SW 1271 (cell line): ENCODE data around the gene RHOA.

ENCODE experiments used
- DNase-seq, 2 experiments: peaks; one replicate each; lab custom pipeline; 2025; lab: John Stamatoyannopoulos, UW

Gene RHOA

GRCh38 chr3:49324768-49325167 is 87.0 kb downstream of the RHOA start:
- DNase-seq: no peak

DNA sequence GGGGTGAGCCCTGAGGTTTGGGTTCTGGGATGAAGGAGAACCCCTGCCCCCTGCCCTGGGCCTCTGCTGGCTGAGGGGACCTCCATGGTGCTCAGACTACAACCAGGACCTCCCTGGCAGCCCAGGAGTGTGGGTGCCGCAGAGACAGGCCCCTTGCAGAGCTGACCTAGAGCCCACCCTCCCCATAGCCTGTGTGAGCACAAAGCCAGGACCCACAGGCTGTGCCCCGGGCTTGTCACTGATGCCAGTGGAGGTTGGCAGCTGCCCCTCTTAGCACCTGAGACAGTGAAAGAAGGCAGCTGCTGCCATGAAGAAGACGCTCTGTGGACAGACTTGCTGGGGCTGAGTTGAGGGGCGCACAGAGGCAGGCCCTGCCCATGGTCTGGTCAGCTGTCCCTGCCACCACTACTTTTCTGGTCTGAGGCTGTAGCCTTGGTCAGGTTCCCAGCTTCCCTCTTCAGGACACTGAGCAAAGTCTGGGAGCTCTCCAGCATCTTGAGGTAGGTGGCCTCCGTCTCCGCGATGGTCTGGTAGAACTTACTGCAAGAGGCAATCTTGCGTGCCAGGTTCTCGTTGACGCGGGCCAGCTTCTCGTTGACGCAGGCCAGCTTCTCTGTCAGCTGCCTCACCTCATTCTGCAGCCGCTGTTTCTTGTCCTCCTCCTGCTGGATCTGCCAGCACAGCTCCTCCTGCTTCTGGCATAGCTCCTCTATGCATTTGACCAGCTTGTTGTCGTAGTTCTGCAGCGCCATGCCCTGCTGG is 94.9 kb downstream of the RHOA start:
- DNase-seq: no peak

DNA sequence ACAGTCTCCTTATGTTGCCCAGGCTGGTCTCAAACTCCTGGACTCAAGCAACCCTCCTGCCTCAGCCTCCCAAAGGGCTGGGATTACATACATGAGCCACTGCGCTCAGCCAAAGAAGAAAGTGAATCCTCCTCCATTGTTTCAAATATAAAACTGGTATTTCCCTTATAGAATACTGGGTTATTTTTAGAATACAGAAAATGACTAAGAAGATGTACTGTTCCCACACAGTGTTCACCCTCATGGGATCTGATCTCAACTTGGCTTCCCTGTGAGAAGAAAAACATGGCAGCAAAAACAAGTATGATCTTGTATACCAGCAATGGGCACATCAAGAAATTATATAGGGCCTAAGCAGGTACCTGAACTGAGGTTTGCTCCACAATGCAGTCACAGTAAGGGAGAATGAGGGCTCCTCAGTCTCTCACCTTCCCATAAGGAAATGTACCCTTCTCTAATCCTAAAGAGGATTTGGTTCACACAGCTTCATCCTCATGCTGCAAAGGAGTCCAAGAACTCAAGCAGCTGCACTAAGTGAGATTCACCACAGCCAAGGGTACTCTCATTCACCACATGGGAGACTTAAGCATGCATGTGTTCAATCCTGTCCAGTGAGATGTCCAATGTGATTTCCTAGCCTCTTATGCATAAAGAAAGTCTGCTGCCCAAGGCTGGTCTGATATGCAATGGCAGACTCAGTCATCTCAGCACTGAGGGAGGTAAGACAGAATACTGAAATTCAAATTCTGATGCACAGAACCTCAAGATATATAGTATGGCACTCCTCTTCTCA is 97.7 kb downstream of the RHOA start:
- DNase-seq: no peak

DNA sequence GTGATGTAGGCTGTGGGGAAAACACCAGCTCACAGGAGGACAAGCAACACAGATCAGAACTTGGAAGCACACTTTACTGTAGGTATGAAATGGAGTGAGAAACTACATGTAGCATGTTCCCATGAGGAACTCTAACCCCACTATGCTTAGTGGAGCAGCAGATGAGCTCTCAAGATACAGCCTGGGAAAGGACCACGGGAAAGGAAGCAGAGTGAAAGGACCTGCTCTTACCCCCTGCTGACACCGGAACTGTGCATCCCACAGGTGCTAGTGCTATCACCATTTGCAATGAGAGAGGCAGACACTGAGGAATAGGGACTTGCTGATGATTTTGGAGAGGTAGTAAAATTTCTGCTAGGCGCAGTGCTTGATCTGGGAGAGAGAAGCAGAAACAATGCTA is 100.5 kb downstream of the RHOA start:
- DNase-seq: no peak

DNA sequence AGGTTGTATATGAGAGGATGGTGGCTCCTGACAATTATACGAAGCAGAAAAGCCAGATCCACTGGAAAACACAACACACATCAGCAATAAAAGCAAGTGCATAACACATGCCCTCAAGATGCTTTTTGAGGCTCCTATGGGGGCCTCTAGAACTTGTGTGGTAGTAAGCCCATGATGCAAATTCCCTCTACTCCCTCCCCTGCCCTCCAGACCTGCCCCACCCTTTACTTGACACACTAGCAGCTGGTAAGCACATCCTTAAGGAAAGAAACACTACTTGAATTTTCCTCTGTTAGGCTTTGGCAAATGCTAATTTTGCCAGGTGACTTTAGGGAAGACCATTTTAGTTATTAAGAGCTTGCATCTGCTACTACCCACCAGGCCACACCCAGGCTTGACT is 101.1 kb downstream of the RHOA start:
- DNase-seq: no peak
